Ishikawa (cell line): ENCODE measurements around the gene PLPPR3.

Experiments used
- CEBPB ChIP-seq: IDR thresholded peaks from 2 replicates; pipeline ENCODE4 v1.6.1; 2012
- CREB1 ChIP-seq: IDR thresholded peaks from 2 replicates; pipeline ENCODE4 v1.6.1; 2012; ENCODE audit warnings: low read depth
- EGR1 ChIP-seq: IDR thresholded peaks from 2 replicates; pipeline ENCODE4 v1.6.1; 2012
- EP300 ChIP-seq: IDR thresholded peaks from 2 replicates; pipeline ENCODE4 v1.6.1; 2012; ENCODE audit warnings: borderline replicate concordance
- FOXM1 ChIP-seq: IDR thresholded peaks from 2 replicates; pipeline ENCODE4 v1.6.1; 2012; ENCODE audit warnings: low read depth, borderline replicate concordance
- MAX ChIP-seq: IDR thresholded peaks from 2 replicates; pipeline ENCODE4 v1.6.1; 2012
- NFIC ChIP-seq: IDR thresholded peaks from 2 replicates; pipeline ENCODE4 v1.6.1; 2012
- RAD21 ChIP-seq: IDR thresholded peaks from 2 replicates; pipeline ENCODE4 v1.6.1; 2012; ENCODE audit warnings: low read depth
- REST ChIP-seq: IDR thresholded peaks from 2 replicates; pipeline ENCODE4 v1.6.1; 2012; ENCODE audit warnings: low read depth, mild to moderate bottlenecking
- TAF1 ChIP-seq: IDR thresholded peaks from 2 replicates; pipeline ENCODE4 v1.6.1; 2012; ENCODE audit warnings: low read depth, mild to moderate bottlenecking
- TCF12 ChIP-seq: IDR thresholded peaks from 2 replicates; pipeline ENCODE4 v1.6.1; 2012; ENCODE audit warnings: low read depth
- TEAD4 ChIP-seq: IDR thresholded peaks from 2 replicates; pipeline ENCODE4 v1.6.1; 2012
- USF1 ChIP-seq: IDR thresholded peaks from 2 replicates; pipeline ENCODE4 v1.6.1; 2012
- YY1 ChIP-seq: IDR thresholded peaks from 2 replicates; pipeline ENCODE4 v1.6.1; 2012; ENCODE audit warnings: low read depth
- ZBTB7A ChIP-seq: IDR thresholded peaks from 2 replicates; pipeline ENCODE4 v1.6.1; 2012; ENCODE audit warnings: low read depth

The PLPPR3 gene

GRCh38 chr19:765179-765738, 56.5 kb downstream of the PLPPR3 start:
- TF ChIP-seq TEAD4, result no peak

- TF ChIP-seq TAF1 (no peak), ZBTB7A (peak; percentile 42; the same call in 1 of the 2 replicates)
Observed at GRCh38 chr19:764301-764700, 57.5 kb downstream of the PLPPR3 start.

- TF ChIP-seq EGR1 (no peak), RAD21 (no peak), FOXM1 (no peak), TCF12 (no peak), CEBPB (no peak), ZBTB7A (no peak), USF1 (no peak), MAX (no peak), REST (no peak), YY1 (no peak)
Observed at GRCh38 chr19:763869-764268, 57.9 kb downstream of the PLPPR3 start.

- TF ChIP-seq MAX, result no peak
- TF ChIP-seq TAF1, result no peak
- TF ChIP-seq REST, result no peak
- TF ChIP-seq NFIC, result no peak
- no peak for TF ChIP-seq YY1
- TF ChIP-seq USF1, result no peak
- no peak for TF ChIP-seq EP300
- no peak for TF ChIP-seq FOXM1
- no peak for TF ChIP-seq CREB1
- no peak for TF ChIP-seq ZBTB7A
- no peak for TF ChIP-seq RAD21
- TF ChIP-seq EGR1, result no peak
- TF ChIP-seq CEBPB, result no peak
- TF ChIP-seq TEAD4, result no peak
- no peak for TF ChIP-seq TCF12
Observed at GRCh38 chr19:763181-763580, 58.6 kb downstream of the PLPPR3 start.
